Measurements from ENCODE around the gene SEMA3C.

Gene SEMA3C

DNA sequence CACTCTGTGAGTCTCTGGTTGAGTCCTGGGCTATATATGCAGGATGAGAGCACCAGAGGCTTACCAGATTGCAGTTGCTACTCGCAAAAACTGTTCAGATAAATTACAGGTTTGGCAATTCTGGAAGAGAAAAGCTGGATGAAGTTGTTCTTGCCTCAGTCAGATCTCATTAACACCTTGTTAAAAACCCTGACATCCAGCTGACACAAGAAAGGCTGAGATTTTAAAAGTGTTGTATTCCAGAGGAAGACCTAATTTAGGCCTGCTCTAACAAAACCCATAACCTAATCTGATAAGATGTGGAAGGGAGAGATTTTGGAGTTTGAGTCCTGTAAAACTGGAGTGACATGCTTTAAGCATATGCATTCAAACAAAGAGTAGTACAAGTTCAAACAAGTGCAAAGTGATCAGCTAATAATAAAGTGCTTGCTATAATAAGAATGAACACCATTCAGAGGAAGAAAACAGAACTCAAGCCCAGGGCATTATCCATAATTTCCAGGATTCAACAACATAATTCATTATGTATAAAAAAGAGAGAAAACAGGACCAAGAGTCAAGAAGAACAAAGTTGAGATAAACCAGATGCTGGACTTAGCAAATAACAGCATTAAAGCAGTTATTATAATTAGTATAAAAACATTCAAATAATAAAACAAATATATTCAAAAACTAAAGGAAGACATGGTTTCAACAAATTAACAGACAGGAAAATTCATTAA, 144.9 kb downstream of the SEMA3C start:
- DNase-seq: no peak

DNA sequence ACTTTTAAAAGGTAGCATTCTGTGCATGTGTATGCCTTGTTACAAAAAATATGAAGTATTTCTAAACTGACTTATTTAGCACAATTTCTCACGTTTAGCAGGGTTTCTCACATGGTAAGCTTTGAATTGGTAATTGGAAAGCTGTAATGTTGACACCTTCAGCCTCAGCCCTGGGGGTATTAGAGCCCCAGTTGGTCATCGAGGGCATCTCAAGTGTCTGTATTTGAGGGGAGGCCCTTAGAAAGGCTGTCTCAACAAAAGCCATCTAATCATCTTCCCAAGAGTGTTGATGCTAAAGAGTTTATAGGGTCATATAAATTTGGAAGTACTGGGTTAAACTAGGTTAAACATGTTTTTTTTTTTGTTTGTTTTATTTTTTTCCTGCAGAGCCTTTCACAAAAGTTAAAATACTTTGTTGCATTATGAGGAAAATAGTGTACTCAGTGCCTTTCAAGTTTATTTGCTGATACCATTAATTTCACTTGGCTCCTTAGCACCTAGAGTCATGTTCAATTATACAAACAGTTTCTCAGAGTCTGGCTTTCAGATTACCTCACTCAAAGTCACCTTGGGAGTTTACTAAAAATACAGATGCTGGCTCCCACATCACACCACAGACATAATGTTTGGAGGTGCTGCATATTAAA, 146.4 kb downstream of the SEMA3C start:
- no peak for DNase-seq

DNA sequence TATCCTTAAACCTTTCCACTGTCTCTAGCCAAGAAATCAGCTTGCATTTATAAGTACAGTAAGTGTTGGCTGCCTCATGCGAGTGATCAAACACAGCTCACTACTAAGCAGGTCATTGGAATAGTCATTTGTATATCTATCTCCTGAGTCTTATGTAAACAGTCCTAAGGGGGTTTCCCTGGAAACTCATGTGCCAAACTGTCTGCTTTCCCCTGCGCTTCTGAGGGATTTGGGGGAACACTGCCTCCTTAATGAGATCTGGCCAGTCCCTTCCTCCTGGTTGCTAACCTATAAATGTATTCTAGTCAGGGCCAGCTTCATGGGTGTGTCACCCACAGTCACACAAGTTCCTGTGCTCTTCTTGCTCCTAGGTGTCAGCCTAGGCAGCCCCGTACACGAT, 147.3 kb downstream of the SEMA3C start:
- no peak for DNase-seq

DNA sequence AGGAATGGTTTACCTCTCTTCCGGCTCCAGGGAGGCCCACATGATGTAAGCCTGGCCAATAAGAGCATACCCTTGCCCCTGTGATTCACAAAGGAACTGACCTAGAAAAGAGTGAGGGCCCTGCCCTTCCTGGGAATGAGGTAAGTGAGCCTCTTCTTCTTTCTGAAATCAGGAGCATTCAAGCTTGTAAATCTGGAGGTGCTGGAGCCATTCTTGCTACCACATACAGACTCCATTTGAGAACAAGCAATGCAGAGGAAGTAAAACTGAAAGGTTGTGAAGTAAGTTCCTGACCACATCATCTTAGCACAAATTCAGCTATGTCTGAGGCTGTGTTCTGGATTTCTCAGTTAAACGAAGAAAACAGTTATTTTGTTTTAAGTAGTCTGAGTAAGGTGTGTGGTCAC, 148.2 kb downstream of the SEMA3C start:
- DNase-seq: no peak

DNA sequence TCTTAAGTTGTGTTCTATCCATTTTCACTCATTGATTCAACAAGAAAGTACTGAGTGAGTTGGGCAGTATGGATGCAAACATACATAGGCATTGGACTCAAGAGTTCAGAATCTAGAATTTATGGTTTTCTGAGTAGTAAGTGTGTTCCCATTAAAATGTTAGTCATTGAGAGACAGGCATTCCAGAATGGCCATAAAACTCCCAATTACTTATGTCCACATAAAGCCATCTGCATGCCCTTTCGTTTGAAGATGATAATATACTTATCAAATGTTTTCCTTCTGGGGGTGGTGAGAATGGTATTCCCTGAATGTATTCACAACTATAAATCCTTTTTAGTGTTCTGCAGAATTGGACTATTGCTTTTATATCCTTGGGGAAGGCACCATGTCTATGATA, 148.8 kb downstream of the SEMA3C start:
- no peak for DNase-seq

DNA sequence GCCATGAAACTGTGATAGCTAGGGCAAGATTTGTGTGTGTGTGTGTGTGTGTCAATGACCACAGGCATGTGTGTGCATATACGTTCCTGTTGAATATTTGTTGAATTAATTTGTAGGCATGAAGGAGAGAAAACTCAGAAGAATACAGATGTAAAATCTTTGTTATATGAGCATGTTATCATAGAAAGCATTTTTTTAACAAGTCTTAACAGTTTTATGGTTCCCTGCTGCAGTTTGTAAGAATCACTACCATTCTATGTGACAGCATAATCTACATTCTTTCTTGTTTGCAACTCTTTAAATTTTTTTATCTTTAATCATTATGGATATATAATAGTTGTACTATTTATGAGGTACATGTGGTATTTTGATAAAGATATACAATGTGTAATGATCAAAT, 150.1 kb downstream of the SEMA3C start:
- DNase-seq: no peak

DNA sequence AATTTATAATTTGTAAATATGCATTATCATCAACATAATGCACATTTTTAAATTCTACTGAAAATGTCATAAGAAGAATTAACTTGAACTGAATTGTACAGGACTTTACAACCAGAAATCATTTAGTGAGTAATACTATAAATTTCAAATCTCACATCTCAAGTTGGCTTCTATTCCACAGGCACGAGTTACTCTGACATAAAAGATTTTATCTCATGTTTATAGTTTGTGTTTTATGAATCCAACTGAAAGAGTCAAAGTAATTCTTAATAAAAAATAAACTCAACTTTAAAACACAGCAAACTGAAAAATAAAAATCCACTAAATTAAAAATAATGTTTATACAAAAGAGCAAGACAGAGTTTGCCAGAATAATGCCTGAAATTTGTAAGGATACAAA, 151.2 kb downstream of the SEMA3C start:
- no peak for DNase-seq

DNA sequence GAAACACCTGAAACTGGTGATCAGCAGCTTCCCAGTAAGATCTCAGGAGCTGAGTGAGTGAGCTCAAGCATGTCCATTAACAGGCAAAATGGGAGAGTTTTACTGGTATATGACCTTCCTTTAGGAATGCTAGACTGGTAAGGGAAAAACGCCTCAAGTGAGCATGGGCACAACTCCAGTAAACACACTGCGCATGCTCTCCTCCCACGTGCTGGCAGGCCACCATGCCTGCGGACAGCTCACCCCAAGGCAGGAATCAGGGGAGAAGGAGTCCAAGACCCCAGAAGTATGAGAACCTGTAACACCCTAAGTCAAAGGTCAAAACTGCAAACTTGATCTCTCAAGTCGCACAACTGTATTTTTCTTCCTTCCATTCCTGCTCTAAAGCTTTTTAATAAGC, 152.1 kb downstream of the SEMA3C start:
- DNase-seq: no peak

DNA sequence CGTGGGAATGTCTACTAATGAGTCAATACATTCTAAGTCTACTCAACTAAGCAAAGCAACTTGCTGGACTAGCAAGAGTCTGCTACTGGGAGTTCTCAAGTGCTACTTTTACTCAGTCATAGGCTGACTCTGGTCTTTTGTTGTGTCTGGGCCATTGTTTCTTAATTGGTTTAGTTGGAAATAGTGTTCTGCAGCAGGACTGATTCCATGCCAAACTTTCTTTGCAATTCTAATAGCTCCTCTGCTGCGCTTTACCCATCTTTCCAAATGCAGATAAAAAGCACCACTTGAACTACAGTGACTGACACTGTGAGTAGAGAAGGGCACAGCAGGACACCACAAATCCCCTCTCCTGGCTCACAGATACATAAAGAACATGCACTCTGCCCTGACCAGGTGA, 154.7 kb downstream of the SEMA3C start:
- DNase-seq: no peak

DNA sequence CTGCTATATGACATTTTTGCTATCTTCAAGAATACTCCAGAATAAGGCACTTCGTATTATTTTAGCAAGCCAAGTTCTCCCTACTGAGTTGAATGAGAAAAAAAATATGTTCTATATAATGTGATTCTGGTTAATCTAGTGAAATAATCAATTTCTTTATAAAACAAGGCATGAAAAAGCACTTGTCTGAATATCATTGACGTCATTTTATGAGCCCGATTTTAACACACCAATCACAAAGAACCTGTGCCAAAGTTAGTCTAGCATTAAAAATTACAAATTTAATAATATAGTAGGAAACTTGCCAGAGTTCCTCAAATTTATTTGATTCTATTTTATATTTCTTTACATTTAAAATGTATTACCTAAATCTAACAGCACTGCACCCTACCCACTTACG, 155.1 kb downstream of the SEMA3C start:
- no peak for DNase-seq

DNA sequence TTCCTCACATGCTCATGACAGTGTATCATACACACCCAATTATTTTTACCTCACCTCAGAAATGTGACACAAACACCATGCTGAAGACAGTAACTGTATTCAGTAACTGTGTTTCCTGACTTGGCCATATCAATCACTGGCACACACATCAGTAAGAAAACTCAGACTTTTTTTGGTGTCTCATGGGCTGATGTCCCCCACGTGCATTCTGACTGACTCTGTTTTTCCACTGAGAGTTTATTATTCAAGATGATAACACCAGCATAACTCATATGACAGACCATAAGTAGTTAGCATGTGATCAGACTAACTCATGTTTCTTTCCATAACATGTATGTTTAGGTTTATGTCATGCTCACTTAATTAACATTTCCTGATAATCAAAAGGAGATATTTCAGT, 155.6 kb downstream of the SEMA3C start:
- no peak for DNase-seq

DNA sequence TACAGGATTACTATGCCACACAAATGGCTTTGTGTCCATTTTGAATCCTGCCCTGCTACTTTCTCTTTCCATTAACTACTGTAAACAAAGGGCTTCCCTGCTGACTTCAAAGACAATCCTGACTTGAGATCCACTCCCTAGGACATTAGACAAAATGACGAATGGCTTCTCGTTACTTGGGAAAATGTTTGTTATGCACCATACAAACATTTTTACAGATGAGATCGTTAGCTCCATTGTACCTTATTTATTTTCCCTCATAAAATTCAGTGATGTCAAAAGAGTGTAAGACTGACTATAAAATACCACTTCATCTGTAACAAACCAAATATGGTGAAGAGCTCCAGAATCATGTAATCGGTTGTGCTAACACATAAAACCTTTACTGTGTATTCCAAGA, 158.6 kb downstream of the SEMA3C start:
- DNase-seq: no peak

DNA sequence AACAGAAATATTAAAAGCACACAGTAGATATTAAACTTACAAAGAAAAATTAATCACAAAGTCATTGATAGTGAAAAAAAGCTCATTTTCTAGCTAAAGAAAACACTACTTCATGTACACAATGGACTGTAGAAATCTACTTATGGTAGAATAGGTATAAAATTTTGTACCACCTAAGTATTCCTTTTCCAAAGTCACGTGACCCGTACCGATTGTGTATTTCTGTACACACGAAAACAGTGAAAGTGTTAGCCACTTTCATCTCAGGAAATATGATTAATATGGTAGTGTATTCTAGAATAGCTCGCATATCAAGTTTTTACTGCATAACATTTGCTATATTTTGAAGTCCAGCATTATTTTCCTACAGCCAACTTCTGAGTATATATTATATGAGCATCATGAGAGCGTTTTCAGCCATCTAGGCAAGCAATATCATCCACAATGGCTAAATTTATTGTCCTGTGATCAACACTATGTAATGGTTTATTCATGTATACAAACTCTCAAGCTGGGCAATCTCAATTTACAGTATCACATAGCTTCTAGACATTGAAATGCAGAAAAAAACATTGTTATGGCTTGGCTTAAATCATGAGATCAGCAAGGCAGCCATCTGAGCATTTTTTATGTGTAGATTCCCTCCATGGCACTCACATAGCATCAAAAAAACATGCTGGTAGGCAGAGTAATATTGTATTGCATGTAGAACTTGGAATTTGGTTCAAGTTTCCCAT, 165.7 kb downstream of the SEMA3C start:
- DNase-seq: no peak

DNA sequence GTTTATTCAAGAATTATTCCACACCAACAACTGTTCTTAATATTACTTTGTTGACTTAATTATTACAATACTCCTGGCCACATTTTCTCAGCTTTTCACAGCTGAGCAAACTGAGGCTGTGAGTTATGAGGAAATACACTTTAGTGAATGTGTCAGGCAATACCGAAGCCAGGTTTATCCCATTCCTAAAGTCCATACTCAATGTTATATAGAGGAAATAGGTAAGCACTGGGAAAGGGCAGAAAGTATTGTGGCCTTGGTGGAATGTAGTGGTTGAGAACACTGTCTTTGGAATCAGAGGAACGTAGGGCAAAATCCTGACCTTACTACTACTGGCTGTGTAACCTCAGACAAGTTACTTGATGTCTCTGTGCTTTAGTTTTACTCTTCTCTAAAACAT, 169.6 kb downstream of the SEMA3C start:
- no peak for DNase-seq

DNA sequence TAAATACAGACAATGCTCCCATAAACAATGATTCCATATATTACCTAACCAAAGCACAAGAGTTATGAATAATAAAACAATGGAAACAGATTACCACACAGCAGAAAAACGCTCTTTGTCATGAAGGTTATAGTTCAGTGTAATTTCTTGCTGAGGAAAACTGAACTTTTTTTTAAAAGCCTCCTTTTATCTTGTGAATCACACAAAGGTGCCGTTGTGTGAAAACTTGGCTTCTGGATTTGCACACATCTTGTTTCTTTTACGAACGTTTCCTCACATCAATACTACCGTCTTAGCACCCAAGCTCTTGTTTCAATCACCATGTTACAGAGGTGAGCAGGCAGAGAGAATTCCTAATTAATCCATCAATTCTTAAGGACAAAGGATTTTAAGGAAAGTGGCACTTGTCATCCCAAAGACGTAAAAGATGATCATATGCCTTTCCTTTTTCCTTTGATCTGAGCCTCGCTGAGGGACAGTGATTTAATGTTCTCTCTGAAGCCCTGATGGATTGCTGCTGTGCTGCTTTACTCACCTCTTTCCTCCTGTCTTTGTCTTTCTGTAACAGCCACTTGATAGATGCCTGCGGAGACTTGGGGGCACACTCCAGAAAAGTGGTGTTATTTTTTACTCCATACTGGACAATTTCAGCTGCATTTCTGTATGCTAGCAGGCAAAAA, 170.3 kb downstream of the SEMA3C start:
- no peak for DNase-seq

DNA sequence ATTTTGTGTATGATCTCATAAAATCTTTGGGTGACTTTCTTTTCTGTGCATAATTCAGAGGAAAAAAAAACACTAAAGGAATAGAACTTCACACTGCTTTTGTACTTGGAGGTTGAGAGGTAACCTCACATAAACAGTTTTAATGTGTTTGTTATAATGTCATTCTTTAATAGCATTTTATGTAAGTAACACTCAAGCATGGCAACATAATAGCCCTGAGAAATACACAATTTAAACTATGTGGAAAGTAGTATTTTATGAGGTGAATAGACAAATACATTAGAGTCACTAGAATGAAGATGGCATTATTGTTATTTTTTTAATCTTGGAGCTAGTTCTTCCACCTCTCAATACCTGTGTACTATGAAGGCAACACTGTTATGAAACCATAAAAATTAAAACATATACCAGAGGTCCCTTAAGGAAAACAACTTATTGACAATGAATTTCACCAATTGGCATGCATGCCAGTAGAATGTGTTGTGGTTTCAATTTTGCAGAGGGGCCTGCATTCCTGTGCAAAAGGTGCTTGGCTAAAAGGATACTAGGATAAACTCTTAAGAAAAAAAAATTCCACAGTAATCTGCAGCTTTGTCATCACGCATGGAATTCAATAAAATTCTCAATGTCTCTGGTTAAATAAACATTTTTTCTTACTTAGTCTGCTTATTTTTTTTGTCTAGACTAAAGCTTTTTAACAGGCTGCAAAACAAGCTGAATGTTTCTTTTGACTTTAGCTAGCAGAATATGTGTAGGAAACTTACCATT, 177.9 kb downstream of the SEMA3C start:
- no peak for DNase-seq

DNA sequence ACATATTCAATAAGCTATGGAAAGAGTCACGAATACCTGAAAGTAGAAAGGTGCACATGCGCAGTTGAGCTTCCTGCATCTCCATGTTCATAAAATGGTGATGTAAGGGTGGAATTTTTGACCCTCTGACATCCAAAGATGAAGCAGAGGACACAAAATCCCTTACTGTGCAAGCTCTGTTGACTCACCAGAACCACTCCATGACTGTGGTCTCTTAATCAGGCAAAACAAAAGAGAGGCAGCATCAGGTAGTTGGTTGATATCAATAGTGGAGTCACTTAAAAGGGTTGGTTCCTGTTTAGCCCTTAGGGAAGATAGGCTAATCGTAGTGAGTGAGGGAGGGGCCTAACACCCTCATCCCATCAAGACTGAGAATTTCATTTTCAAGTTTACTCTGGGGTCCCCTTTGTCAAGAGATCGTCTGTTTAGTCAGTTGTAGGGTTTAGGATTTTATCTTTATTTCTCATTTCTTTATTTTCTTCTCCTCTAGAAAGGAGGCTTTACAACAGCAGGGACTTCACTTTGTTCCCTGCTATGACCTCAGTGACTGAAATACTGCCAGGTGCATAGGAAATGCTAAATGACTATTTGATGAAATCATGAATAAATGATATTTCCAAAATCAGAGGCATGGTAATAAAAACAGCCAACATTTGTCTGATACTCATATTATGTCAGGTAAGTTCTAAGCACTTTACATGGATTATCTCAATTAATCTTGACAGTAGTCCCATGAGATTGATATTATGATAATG, 182.3 kb downstream of the SEMA3C start:
- no peak for DNase-seq

DNA sequence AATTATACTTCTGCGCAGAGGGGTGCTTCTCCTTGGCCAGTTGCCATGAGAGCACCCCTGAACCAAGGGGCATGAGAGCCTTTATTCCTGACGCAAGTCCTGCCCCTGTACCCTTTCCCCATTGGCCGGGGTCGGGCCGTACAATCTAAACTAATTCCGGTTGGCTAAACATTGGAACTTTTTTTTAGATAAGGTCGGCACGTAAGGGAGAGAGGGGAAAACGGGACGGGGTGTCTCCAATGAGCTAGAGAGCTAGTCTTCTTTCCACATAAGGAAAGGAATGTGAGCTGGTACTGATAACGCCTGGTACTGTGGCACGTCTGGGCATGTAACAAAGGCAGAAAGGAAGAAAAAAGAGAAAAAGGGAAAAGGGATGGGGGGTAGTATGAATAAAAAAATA, 183.5 kb downstream of the SEMA3C start:
- no peak for DNase-seq

DNA sequence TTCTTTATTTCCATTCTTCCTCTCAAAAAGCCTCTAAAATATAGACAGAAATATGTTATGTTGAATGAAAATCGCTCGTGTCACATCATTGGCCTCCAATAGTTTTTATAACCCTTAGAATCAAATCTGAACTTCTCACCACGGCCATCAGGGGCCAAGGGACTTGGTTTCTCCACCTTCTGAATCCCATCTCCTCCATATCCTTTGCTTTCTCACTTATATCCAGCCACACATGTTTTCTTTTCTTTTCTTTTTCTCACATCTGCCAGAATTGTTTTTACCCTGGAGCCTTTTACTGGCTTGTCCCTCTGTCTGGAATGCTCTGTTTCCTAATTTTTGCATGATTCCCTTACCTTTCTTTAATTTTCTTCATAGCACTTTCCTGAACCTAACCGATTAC, 184.8 kb downstream of the SEMA3C start:
- no peak for DNase-seq

DNA sequence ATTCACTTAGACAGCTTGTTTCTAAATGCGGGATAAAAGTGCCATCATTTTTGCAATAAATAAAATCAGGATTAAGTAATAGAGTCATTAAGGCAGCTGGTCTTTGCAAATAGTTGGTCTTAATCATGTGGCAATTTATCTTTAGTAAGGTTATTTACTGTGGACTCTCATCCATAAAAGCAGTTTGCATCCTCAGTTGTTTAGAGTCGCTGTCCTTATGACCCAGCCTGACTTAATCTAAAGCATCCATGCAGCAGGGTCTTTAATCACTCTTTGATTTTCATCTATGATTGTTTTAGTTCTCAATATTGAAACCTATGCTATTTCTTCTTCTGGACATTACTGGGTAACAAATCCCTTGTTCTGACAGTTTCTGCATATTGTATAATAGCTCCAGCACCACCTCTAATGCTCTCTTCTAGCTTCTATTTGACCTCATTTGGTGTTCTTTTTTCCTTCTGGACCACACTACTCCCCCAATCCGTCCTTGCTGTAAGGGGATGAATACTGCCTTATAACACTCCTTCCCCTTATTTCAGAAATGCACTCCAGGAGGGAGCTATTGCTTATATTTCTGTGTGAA, 185.4 kb downstream of the SEMA3C start:
- no peak for DNase-seq

DNA sequence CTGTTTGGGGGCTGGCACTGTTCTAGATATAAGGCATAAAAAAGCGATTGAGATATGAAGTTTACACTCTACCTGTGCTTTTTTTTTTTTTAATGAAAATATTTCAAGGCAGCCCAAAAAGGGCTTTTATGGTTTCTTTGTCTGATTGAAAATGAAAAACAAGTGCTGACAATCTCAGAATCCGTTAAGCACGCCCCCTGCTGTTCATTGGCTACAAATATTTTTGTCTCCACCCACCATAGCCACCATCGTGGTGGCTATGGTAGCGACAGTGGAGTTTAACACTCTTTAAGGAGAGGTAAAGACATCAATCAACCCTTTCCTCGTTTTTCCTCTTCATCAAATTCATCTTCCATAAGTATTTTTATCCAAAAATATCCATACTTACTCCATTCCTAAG, 186.2 kb downstream of the SEMA3C start:
- no peak for DNase-seq

DNA sequence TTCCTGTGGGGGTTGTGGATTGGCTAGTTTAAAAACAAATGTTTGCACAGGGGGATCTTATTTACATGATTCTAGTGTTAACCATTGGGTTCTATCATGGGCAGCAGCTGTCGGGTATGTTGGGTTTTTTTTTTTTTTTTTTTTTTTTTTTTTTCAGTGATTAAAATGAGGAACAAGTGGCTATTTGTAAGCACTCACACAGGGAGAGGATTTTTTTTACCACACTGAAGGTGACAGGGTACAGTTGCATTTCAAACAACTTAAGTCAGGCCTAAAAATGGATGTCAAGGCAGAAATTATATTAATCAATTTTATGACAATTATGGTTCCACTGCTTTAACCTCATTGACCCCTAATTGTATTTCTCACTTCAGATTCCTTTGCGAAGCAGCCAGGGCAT, 187.6 kb downstream of the SEMA3C start:
- DNase-seq: no peak

Measured in activated naive CD4-positive, alpha-beta T cell treated with Interleukin-2 at 50 U/mL for 16 hours (primary cell).